MV-4-11 (cell line): Measurements from ENCODE around the gene TBC1D20.
A peak's percentile ranks its signal among the peaks of the same experiment; 100 is the strongest.

Source experiments
- DNase-seq: peaks from one replicate; lab custom pipeline; 2025; lab: John Stamatoyannopoulos, UW

The TBC1D20 gene

DNA sequence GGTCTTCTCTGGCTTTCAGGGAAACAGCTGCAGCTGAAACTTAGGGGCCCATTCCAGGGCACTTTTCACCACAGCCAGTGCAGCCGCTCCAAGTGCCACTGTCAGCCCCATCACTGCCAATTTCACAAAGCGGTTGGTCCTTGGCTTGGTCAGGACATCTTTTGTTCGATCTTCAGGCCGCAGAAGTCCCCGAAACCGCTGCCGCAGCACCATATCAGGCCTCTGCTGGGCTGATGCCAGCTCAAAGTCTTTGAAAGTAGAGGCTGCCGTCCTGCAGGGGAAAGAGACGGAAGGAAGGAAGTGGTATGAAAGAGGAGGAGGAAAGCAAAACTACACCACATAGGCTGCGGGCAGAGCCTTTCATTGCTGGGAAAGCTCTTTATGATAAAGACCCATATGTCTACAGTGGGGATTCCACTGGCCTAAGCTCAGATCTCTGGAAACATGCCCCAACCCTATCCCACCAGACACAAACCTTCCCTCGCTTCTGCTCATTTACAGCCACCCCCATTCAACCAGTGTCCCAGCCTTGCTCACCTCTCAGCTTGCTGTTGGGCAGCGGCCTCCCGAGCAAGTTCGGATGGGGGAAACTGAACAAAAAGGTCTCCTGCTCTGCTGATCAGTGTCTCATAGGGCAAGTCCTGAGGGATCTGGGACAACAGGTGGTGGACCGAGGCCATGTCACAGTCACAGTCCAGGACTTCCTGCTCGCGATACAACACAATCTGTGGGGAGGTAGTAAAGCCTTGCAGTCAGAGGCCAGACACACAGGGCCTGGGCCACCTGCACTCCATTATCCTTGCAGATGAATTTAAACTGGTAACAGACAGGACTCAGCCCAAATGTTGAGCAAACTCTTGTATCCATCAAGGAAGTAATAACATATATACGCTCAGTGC lies 23.5 kb downstream of the TBC1D20 start:
- DNase-seq, result peak; percentile 82

GRCh38 chr20:437787-438486 lies 24.4 kb downstream of the TBC1D20 start:
- peak; percentile 39 for DNase-seq

DNA sequence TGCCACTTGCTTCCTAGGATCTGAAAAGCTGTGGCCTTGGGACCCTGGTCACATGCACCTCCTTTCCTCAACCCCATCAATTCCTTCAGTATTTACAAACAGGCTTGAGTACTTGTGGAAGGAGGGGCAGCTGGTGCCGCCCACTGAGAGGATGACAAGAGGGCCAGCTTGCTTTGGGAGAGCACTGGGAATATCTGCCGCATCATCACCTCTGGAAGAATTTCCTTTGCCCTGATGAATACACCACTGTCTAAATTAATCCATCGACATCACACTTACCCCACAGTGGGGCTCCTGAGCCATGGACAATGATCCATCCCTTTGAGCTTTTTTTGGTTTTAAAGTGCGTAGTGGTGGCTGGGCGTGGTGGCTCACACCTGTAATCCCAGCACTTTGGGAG lies 25.9 kb downstream of the TBC1D20 start:
- no peak for DNase-seq

GRCh38 chr20:435558-435957 lies 26.8 kb downstream of the TBC1D20 start:
- DNase-seq, result no peak

DNA sequence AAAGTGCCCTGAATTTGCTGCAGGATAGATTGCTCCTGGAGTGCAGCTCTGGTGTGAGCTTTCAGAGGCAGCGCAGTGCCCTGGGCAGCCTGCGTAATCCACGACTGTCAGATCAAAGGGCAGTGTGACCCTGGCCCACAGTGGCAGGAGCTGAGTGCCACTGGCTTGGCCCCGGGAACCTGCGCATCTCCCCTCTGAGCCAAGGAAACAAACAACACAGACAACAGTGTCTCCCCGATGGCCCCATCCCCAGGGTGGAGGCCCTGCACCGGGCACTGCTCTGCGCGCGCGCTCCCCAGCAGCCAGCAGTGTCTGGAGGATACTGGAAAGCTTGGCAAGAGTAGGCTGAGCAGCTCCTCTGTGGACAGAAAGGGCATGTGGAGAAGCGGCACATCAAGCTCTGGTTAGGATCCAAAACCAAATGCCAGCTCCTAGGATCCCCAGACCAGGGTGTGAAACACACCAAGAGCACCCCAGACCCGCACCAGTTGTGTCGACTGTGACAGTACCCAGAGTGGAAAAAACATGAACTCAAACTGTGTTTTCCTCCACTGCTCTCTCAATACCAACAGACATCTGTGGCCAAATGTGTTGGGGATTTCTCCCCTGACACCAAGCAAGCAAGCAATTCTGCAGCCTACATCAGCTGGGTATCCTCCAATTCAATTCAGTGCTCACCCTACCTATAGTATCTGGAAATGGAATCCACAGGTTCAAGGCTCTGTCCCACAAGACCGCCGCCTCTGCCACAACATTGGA lies 27.5 kb downstream of the TBC1D20 start:
- DNase-seq, result no peak

GRCh38 chr20:434221-434620 lies 28.1 kb downstream of the TBC1D20 start:
- DNase-seq, result no peak

- DNase-seq, result peak; percentile 25
Measured at GRCh38 chr20:433300-433975, 28.9 kb downstream of the TBC1D20 start.

GRCh38 chr20:432677-433299 lies 29.5 kb downstream of the TBC1D20 start:
- no peak for DNase-seq

DNA sequence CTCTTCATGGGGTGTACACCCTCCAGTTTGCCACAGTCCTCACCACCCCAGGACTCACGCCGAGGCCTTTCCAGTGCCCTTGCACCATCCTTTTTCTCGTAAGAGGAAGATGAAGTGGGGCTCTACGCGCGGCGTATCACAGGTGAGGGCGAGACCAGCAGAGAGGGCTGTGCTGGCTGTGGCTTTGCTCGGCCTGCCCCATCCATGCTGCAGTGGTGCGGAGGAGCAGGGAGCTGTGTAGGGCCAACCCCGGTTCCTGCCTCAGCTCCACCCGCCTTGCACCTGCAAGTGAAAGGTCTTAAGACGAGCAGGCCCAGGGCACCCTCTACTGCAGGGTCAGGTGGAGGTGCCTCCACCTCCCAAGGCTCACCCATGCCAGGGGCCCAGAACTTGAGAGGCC lies 30.1 kb downstream of the TBC1D20 start:
- no peak for DNase-seq

GRCh38 chr20:431012-431904 lies 31.1 kb downstream of the TBC1D20 start:
- DNase-seq, result peak; percentile 46

DNA sequence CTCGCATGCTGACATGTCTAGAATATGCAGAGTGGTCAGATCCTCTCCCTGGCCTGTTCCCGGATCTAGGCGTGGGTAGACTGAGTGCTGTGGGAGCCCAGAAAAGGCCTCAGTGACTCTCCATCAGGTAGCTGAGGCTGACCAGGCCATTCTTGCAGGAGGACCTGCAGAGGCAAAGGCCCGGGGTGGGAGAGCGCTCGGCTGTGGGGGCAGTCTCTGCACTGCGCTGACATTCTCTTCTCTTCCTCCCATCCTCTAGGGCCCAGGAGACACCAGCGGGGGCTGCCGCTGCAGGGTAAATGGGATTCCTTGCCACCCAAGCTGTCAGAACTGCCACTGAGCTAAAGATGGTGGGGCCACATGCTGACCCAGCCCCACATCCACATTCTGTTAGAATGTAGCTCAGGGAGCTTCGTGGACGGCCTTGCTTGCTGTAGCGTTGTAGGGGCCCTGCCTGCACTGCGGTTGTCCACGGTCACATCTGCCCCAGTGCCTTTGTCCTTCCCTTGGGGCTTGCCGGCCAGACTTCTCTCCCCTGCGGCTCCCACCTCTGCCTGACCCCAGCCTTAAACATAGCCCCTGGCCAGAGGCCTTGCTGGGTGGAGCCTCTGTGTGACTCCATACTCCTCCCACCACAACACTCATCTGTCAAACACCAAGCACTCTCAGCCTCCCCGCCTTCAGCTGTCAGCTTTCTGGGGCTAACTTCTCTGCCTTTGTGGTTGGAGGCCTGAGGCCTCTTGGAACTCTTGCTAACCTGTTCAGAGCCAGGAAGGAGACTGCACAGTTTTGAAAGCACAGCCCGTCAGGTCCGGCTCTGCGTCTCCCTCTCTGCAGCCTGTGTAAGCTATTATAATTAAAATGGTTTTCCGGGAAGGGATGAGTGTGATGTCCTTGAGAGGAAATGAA lies 32.0 kb downstream of the TBC1D20 start:
- DNase-seq, result no peak

DNA sequence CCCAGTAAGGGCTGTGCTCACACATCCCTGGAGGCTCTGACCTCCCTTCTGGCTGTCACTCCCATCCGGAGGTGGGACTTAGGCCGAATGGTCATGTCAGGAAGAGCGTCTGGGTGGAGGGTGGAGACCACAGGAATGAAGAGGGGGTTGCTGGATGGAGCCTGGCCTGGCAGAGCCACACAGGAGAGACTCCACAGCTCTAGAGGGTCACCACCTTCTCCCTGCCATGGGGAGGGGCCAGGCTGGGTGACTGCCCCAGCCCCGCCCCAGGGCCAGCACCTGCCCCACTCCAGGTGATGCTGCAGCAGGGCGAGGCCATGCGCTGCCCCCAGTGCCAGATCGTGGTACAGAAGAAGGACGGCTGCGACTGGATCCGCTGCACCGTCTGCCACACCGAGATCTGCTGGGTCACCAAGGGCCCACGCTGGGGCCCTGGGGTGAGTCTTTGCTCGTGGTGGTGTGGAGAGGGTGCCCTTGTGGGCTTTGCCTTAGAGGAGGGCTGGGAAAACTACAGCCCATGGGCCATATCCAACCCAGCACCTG lies 33.6 kb downstream of the TBC1D20 start:
- no peak for DNase-seq

DNA sequence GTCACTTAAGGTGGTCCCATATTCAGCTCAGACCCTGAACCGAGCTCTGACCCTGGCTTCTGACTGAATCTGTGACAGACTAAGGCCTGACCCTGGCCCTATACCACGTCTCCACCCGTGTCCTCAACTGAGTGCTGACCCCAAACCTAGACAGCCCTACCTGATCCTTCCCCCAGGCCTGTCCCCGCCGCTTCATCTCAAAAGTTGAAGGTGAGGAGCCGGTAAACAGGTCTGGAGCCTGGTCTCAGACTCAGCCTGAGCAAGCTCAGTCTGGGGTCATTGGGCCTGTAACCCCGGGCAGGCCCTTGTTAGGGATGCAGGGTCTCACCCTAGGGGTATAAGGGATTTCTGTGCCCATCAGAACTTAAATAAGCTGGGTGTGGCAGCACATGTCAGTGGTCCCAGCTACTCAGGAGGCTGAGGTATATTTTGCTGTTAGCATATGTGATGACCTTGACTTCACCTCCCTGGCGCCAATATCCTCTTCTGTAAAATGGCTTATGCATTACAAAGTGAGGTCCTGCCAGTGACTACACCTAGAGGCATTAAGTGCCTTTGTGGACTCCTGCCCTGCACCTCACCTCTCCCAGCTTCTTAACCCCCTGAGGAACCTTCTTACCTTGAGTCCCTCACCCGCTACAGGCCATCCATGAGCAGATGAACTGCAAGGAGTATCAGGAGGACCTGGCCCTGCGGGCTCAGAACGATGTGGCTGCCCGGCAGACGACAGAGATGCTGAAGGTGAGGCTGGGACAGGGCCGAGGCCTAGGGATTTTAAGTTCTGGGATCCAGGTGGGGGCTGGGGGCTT lies 34.3 kb downstream of the TBC1D20 start:
- DNase-seq, result no peak

GRCh38 chr20:427401-427800 lies 34.9 kb downstream of the TBC1D20 start:
- DNase-seq, result no peak

DNA sequence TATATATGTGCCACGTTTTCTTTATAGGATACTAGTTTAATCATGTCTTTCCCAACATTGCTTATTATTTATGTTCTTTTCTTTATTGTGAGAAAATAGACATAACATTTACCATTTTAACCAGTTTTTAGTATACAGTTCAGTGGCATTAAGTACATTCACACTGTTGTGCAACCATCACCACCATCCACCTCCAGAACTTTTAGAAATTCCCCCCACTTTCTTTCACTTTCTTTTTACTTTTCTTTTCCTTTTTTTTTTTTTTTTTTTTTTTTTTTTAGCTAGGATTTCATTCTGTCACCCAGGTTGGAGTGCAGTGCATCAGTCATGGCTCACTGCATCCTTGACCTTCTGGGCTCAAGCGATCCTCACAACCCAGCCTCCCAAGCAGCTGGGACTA lies 35.8 kb downstream of the TBC1D20 start:
- DNase-seq, result peak; percentile 9

DNA sequence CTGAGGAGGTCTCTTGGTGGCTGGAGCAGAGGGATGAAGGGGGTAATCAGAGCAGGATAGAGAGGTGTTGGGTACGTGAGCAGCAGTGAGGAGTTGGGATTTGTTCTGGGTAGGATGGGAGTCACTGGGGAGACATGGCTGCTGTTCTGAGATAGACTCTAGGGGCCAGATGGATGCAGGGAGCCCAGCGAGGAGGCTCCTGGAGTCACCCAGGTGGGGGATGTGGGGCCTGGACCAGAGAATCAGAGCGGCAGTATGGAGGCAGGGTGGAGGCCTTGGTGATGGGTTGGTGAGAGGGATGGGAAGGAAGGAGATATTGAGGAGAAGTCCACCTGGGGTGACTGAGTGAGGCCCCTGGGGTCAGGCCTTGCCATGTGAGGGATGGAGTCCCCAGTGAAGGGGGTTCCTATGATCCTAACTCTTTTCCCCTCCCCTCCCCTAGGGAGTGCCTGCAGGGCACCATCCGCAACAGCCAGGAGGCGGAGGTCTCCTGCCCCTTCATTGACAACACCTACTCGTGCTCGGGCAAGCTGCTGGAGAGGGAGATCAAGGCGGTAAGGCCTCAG lies 40.6 kb downstream of the TBC1D20 start:
- no peak for DNase-seq

- no peak for DNase-seq
Measured at GRCh38 chr20:420721-421574, 41.4 kb downstream of the TBC1D20 start.
